AG04450 (cell line): ENCODE measurements around the gene ZNF106. TPM values are rescaled to one million over a fixed set of nuclear protein-coding genes. Genes with fewer than 3 reads are reported as not detected.
A peak's percentile ranks its signal among the peaks of the same experiment; 100 is the strongest.

Experiments used
- CTCF ChIA-PET: fragments of 300-600, 350-600 bp; formaldehyde crosslinking; extraction: SDS; loops from one replicate; lab custom pipeline; 2022; ENCODE audit warnings: antibody characterized with exemption, inconsistent platforms; lab: Charles Lee
- POLR2A ChIA-PET: fragments of 350-600 bp; formaldehyde crosslinking; extraction: SDS; loops from one replicate; lab custom pipeline; 2021; ENCODE audit warnings: antibody characterized with exemption, inconsistent platforms; lab: Yijun Ruan, JAX
- DNase-seq: peaks from one replicate; pipeline ENCODE4 v3.0.0-alpha.2; 2011; ENCODE audit warnings: low read depth, low spot score
- H3K27ac ChIP-seq: one replicate; pipeline ENCODE4 v1.5.1; 2012; ENCODE audit warnings: low read depth, low read length, control low read depth
- H3K27me3 ChIP-seq: one replicate; pipeline ENCODE4 v1.6.0; 2012; ENCODE audit warnings: low read length; ENCODE audit not compliant: control insufficient read depth, insufficient read depth
- H3K4me3 ChIP-seq: 2 replicates; pipeline ENCODE4 v1.5.1; 2011; ENCODE audit warnings: mild to moderate bottlenecking, low read depth, low read length, control low read depth
- H3K9me3 ChIP-seq: 2 replicates; pipeline ENCODE4 v1.5.1; 2012; ENCODE audit warnings: low read length; ENCODE audit not compliant: control insufficient read depth, insufficient read depth
- polyA plus RNA-seq: library from polyadenylated mRNA; depleted of rRNA; stranded (reverse); fragments of >200 nt; gene quantifications from 2 replicates; pipeline ENCODE4 v1.2.3, GENCODE V29; 2011
- TF ChIP-seq, protein P1 (sequence below): IDR thresholded peaks from 2 replicates; pipeline ENCODE4 v1.5.1; 2011; ENCODE audit warnings: low read depth, low read length, control low read depth, inconsistent platforms

ZNF106 gene
- polyA plus RNA-seq, 1 experiment: 67.4 TPM

DNA sequence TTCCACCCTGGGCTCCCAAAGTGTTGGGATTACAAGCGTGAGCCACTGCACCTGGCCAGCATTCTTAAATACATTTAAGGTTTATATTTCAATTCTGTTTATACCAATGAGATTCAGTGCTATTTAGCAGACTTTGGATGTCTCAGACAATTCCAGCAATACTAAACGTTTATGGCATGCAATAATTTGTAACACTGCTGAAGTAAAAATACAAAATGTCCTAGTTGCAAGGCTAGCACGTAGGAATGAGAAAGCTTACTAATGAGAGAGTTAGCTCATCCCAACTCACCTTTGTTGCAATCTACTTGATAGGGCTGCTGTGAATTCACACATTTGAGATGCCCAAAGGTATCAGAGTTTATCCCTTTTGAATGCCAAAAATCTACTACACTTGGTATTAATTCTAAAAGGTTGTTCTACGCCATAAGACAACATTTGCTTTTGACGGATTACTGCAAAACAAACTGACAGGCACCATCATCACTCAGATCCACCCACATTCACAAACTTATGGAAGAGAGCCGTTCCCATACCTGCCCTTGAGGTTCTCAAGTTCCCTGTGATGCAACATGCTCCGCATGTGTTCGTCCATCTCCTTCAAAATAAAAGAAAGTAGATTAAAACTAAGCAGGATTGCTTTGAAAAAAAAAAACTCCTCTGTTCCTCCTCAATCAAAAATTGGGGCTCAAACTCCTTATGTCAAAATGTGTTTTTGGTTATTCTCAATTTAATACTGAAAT, 25.3 kb downstream of the ZNF106 start:
- POLR2A ChIA-PET: no interaction called here
- CTCF ChIA-PET: no interaction called here
- no peak for DNase-seq
- no peak overlapping the region for H3K4me3 ChIP-seq
- TF ChIP-seq, protein P1, sequence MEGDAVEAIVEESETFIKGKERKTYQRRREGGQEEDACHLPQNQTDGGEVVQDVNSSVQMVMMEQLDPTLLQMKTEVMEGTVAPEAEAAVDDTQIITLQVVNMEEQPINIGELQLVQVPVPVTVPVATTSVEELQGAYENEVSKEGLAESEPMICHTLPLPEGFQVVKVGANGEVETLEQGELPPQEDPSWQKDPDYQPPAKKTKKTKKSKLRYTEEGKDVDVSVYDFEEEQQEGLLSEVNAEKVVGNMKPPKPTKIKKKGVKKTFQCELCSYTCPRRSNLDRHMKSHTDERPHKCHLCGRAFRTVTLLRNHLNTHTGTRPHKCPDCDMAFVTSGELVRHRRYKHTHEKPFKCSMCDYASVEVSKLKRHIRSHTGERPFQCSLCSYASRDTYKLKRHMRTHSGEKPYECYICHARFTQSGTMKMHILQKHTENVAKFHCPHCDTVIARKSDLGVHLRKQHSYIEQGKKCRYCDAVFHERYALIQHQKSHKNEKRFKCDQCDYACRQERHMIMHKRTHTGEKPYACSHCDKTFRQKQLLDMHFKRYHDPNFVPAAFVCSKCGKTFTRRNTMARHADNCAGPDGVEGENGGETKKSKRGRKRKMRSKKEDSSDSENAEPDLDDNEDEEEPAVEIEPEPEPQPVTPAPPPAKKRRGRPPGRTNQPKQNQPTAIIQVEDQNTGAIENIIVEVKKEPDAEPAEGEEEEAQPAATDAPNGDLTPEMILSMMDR: no peak
- H3K27me3 ChIP-seq: no peaks in the 10 kb centered on the region
- H3K9me3 ChIP-seq: no peaks in the 10 kb centered on the region
- no peak overlapping the region for H3K27ac ChIP-seq

DNA sequence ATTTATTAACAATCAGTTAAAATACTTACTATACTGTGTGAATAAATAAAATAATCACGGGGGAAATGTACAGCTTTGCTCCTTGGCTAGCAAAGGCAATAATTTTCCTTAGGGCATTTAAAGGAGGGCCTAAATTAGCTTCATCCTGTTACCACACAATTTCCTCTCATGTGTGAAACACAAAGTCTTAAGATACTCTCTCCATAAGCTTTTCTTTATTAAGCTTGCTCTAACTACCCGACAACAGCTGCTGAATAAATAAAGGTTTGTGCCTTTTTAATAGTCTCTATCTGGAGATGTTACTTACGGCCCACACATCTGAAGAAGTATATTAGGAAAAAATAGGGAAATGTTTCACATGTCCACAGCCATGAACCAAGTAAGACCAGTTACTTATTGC, 29.7 kb downstream of the ZNF106 start:
- ChIA-PET CTCF (interaction anchor here (2.1 kb wide), 1 partner anchor 11 kb away, joined by 6 read pairs; no protein-coding TSS in a partner anchor), POLR2A (no interaction called here)
- Histone ChIP-seq H3K27ac (no peak overlapping the region), H3K27me3 (no peaks in the 10 kb centered on the region), H3K4me3 (no peak overlapping the region), H3K9me3 (no peaks in the 10 kb centered on the region)
- TF ChIP-seq, protein P1: no peak
- no peak for DNase-seq

DNA sequence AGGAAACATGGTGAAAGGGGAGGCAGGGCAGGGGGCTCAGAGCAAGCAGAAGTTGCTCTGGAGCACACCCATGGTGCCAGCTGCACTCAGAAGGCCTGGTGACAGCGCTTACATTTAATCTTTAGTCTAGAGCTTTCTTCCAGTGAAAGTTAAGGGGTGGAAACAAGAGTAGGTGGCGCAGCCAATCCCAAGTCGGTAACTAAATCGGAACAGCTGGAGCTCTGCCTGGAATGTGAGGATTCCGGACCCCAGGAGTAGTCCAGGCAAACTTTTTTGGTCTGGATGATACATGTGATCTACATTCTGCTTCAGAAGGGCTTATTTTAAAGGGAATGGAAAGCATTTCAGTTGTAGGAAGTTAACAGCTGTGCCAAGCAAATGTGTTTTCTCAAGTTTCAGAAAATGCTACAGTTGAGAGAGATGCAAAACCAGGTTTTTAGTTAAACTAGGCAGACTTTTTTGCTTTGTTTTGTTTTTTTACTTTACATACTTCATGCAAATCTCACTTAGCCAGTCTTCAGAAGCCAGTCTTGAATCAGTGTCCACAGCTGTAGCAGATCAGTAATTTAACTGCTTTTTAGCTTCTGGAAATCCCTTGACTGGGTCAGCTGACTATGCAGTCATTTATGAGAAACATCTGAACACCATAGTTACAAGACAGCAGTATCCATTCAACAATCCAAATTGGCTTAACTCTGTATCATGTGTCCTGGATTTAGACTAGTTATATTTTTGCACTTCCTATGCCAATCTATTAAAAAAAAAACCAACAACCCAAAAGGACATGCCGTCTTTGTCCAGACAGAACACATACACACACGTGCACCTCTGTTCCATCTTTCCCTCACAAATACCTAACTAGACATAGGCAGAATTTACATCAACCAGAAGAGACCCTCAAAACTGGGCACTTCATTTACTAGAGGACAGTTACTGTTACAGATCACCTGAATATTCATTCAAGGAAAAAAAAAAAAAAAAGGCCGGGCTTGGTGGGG, 33.2 kb downstream of the ZNF106 start:
- Histone ChIP-seq H3K4me3 (peak overlapping the region; percentile 60), H3K9me3 (no peaks in the 10 kb centered on the region), H3K27ac (peak overlapping the region; percentile 94), H3K27me3 (no peaks in the 10 kb centered on the region)
- peak; percentile 88 for DNase-seq
- TF ChIP-seq, protein P1: no peak
- ChIA-PET POLR2A (interaction anchor here (0.6 to 1.8 kb wide), 11 partner anchors 9 to 249 kb away, joined by 3 to 8 read pairs (median 4); partner anchors contain the start of genes GANC, SNAP23, TMEM87A and VPS39), CTCF (interaction anchor here (0.5 to 1.5 kb wide), 3 partner anchors 14 to 467 kb away, joined by 4 to 8 read pairs (median 6); no protein-coding TSS in a partner anchor)

DNA sequence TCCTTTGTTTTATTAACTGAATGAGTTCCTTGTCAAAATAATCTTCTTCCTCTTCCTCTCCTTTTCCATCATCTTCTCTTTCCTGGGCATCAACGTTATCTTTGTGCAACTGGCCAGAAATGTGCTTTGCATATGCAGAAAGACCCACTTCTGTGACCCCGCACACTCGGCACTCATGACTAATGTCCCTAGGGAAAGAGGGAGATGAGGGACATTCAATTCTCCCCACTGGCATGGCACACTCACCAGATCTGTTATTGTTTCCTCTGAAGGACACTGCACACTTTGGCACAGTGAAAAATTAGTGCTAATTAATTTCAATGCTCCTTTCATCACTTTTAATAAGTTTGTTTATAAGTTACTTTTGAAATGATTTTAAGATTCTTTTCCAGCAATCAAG, 34.0 kb downstream of the ZNF106 start:
- Histone ChIP-seq H3K9me3 (no peaks in the 10 kb centered on the region), H3K4me3 (peak overlapping the region; percentile 60), H3K27me3 (no peaks in the 10 kb centered on the region), H3K27ac (peak overlapping the region; percentile 94)
- TF ChIP-seq, protein P1: no peak
- ChIA-PET POLR2A (interaction anchor here (0.6 to 1.8 kb wide), 8 partner anchors 12 to 249 kb away, joined by 3 to 8 read pairs (median 6); partner anchors contain the start of genes GANC, SNAP23, TMEM87A and VPS39), CTCF (interaction anchor here (0.6 to 1.5 kb wide), 3 partner anchors 15 to 72 kb away, joined by 3 to 8 read pairs (median 6); no protein-coding TSS in a partner anchor)
- no peak for DNase-seq
